DND-41 (cell line): Measurements from ENCODE around the gene MAD2L2.

Experiments used
- CTCF ChIP-seq: IDR thresholded peaks from 2 replicates; pipeline ENCODE4 v1.5.1; 2012; ENCODE audit warnings: borderline replicate concordance, low read length, moderate library complexity, mild to moderate bottlenecking; ENCODE audit not compliant: poor library complexity, severe bottlenecking; ENCODE audit errors: extremely low read depth
- EZH2 ChIP-seq: IDR thresholded peaks from 3 replicates; pipeline ENCODE4 v1.6.1; 2012; ENCODE audit warnings: borderline replicate concordance, low read depth, mild to moderate bottlenecking, moderate library complexity, low read length, inconsistent platforms; ENCODE audit not compliant: severe bottlenecking

GRCh38 chr1:11648039-11648438 is 32.9 kb downstream of the MAD2L2 start:
- TF ChIP-seq CTCF: no peak
- TF ChIP-seq EZH2: no peak
